Glutamatergic neuron (in vitro differentiated cells): ENCODE measurements around the gene ZNF646. TPM values are rescaled to one million over a fixed set of nuclear protein-coding genes. Genes with fewer than 3 reads are reported as not detected.

Experiments used
- DNase-seq: peaks from one replicate; pipeline ENCODE4 v3.0.0; 2022
- H3K27ac Mint-ChIP-seq: one replicate; pipeline ENCODE4 v1.8.0; 2020; ENCODE audit warnings: mild to moderate bottlenecking, mixed read lengths, inconsistent platforms; ENCODE audit not compliant: unreplicated experiment
- H3K27me3 Mint-ChIP-seq: one replicate; pipeline ENCODE4 v1.8.0; 2020; ENCODE audit warnings: mild to moderate bottlenecking, moderate library complexity, mixed read lengths, inconsistent platforms; ENCODE audit not compliant: unreplicated experiment
- H3K36me3 Mint-ChIP-seq: one replicate; pipeline ENCODE4 v1.8.0; 2020; ENCODE audit warnings: mild to moderate bottlenecking, mixed read lengths, inconsistent platforms; ENCODE audit not compliant: unreplicated experiment
- H3K4me1 Mint-ChIP-seq: one replicate; pipeline ENCODE4 v1.8.0; 2020; ENCODE audit warnings: mild to moderate bottlenecking, low read depth, mixed read lengths, inconsistent platforms; ENCODE audit not compliant: unreplicated experiment
- H3K4me3 Mint-ChIP-seq: one replicate; pipeline ENCODE4 v1.8.0; 2020; ENCODE audit warnings: mild to moderate bottlenecking, mixed read lengths, inconsistent platforms; ENCODE audit not compliant: unreplicated experiment
- H3K9me3 Mint-ChIP-seq: one replicate; pipeline ENCODE4 v1.8.0; 2020; ENCODE audit warnings: mild to moderate bottlenecking, moderate library complexity, mixed read lengths, inconsistent platforms; ENCODE audit not compliant: unreplicated experiment
- total RNA-seq: library from RNA; stranded (reverse); fragmentation: NEBNext Ultra II Directional; extraction: Animal tissue kit (Norgen Biotek cat#: 25700); gene quantifications from one replicate; pipeline ENCODE4 v1.2.1, GENCODE V29; 2021; ENCODE audit not compliant: unreplicated experiment
- TF ChIP-seq, protein P1 (sequence below): fragments of 200-600 bp; sonication (generic); IDR thresholded peaks from one replicate; pipeline ENCODE4 v1.5.0; 2021; ENCODE audit not compliant: partially characterized antibody, unreplicated experiment

The ZNF646 gene
- total RNA-seq, 1 donor from 2014 or later, result 33.1 TPM

DNA sequence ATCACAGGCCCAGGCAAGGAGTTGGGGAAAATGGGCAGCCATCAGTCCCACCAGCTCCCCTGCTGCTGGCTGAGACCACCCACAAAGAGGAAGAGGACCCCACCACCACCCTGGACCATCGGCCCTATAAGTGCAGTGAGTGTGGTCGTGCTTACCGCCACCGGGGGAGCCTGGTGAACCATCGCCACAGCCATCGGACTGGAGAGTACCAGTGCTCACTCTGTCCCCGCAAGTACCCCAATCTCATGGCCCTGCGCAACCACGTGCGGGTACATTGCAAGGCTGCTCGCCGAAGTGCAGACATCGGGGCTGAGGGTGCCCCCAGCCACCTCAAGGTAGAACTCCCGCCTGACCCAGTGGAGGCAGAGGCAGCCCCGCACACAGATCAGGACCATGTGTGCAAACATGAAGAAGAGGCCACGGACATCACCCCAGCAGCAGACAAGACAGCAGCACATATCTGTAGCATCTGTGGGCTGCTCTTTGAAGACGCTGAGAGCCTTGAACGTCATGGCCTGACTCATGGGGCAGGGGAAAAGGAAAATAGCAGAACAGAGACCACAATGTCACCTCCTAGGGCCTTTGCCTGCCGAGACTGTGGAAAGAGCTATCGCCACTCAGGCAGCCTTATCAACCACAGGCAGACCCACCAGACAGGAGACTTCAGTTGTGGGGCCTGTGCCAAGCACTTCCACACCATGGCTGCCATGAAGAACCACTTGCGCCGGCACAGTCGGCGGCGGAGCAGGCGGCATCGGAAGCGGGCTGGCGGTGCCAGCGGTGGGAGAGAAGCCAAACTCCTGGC is 3.6 kb downstream of the ZNF646 start:
- Mint-ChIP-seq H3K36me3 (no peaks in the 10 kb centered on the region), H3K9me3 (peaks cover 12% of the 10 kb centered on the region)
- TF ChIP-seq, protein P1, sequence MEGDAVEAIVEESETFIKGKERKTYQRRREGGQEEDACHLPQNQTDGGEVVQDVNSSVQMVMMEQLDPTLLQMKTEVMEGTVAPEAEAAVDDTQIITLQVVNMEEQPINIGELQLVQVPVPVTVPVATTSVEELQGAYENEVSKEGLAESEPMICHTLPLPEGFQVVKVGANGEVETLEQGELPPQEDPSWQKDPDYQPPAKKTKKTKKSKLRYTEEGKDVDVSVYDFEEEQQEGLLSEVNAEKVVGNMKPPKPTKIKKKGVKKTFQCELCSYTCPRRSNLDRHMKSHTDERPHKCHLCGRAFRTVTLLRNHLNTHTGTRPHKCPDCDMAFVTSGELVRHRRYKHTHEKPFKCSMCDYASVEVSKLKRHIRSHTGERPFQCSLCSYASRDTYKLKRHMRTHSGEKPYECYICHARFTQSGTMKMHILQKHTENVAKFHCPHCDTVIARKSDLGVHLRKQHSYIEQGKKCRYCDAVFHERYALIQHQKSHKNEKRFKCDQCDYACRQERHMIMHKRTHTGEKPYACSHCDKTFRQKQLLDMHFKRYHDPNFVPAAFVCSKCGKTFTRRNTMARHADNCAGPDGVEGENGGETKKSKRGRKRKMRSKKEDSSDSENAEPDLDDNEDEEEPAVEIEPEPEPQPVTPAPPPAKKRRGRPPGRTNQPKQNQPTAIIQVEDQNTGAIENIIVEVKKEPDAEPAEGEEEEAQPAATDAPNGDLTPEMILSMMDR, result peak; percentile 15

DNA sequence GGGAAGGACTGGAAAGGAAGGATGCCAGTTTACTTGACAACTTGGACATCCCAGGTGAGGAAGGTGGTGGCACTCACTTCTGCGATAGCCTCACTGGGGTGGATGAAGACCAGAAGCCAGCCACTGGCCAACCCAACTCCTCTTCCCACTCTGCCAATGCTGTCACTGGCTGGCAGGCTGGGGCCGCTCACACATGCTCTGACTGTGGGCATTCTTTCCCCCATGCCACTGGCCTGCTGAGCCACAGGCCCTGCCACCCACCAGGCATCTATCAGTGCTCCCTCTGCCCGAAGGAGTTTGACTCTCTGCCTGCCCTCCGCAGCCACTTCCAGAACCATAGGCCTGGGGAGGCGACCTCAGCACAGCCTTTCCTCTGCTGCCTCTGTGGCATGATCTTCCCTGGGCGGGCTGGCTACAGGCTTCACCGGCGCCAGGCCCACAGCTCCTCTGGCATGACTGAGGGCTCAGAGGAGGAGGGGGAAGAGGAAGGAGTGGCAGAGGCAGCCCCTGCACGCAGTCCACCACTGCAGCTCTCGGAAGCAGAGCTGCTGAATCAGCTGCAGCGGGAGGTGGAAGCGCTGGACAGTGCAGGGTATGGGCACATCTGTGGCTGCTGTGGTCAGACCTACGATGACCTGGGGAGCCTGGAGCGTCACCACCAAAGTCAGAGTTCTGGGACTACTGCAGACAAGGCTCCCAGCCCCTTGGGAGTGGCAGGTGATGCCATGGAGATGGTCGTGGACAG is 4.5 kb downstream of the ZNF646 start:
- H3K36me3 Mint-ChIP-seq, result no peaks in the 10 kb centered on the region
- H3K27me3 Mint-ChIP-seq, result peaks cover 2% of the 10 kb centered on the region
- peaks cover 12% of the 10 kb centered on the region for H3K9me3 Mint-ChIP-seq
- no peak overlapping the region for H3K4me3 Mint-ChIP-seq
- DNase-seq, result no peak
- TF ChIP-seq, protein P1, result no peak
- no peak overlapping the region for H3K27ac Mint-ChIP-seq
- peaks cover 9% of the 10 kb centered on the region for H3K4me1 Mint-ChIP-seq

More for the DNA sequence above, 3.6 kb downstream of the ZNF646 start:
- Mint-ChIP-seq H3K4me1 (peaks cover 7% of the 10 kb centered on the region), H3K27me3 (peaks cover 4% of the 10 kb centered on the region), H3K4me3 (no peak overlapping the region), H3K27ac (no peak overlapping the region)
- no peak for DNase-seq

DNA sequence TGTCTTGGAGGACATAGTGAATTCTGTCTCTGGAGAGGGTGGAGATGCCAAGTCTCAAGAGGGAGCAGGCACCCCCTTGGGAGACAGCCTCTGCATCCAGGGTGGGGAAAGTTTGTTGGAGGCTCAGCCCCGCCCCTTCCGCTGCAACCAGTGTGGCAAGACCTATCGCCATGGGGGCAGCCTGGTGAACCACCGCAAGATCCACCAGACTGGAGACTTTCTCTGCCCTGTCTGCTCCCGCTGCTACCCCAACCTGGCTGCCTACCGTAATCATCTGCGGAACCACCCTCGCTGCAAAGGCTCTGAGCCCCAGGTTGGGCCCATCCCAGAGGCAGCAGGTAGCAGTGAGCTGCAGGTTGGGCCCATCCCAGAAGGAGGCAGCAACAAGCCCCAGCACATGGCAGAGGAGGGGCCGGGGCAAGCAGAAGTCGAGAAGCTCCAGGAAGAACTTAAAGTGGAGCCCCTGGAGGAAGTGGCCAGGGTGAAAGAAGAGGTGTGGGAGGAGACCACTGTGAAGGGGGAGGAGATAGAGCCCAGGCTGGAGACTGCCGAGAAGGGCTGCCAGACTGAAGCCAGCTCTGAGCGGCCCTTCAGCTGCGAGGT is 5.2 kb downstream of the ZNF646 start:
- H3K9me3 Mint-ChIP-seq, result peaks cover 12% of the 10 kb centered on the region
- H3K4me1 Mint-ChIP-seq, result peaks cover 9% of the 10 kb centered on the region
- no peaks in the 10 kb centered on the region for H3K36me3 Mint-ChIP-seq
- TF ChIP-seq, protein P1, result no peak
- no peak overlapping the region for H3K4me3 Mint-ChIP-seq
- H3K27me3 Mint-ChIP-seq, result peaks cover 2% of the 10 kb centered on the region
- DNase-seq, result no peak
- no peak overlapping the region for H3K27ac Mint-ChIP-seq

DNA sequence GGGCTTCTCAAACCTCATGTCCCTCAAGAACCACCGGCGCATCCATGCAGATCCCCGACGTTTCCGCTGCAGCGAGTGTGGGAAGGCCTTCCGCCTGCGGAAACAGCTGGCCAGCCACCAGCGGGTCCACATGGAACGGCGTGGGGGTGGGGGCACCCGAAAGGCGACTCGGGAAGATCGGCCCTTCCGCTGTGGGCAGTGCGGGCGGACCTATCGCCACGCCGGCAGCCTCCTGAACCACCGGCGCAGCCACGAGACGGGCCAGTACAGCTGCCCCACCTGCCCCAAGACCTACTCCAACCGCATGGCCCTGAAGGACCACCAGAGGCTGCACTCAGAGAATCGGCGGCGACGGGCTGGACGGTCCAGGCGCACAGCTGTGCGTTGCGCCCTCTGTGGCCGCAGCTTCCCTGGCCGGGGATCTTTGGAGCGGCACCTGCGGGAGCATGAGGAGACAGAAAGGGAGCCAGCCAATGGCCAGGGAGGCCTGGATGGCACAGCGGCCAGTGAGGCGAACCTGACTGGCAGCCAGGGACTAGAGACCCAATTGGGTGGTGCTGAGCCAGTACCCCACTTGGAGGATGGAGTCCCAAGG is 5.9 kb downstream of the ZNF646 start:
- Mint-ChIP-seq H3K27ac (no peak overlapping the region), H3K27me3 (peaks cover 2% of the 10 kb centered on the region), H3K36me3 (no peaks in the 10 kb centered on the region), H3K4me1 (peaks cover 4% of the 10 kb centered on the region), H3K4me3 (no peak overlapping the region), H3K9me3 (peaks cover 7% of the 10 kb centered on the region)
- no peak for DNase-seq
- TF ChIP-seq, protein P1, result no peak
